Measurements from ENCODE around the gene ORC6.

DNA sequence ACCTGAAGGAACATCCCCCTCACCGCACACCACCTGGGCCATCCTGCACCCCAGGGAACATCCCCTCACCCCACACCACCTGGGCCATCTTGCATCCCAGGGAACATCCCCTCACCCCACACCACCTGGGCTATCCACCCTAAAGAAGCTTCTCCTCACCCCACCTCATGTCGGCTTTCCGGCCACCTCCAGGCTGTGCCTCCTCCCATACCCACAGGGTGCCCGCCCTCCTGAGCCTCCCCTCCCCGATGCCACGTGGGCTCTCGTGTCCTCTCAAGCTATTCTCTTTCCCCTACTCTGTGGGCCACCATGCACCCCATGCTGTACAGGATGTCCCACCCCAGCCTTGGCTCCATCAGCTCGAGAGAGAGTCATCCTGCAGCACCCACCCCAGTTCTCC, 40.7 kb downstream of the ORC6 start:
- TF ChIP-seq CBX5 (IDR thresholded peaks at IDR 0.05; ENCODE audit: low read depth) (no peak), RFX5 (IDR thresholded peaks at IDR 0.05; ENCODE audit: low read depth, low read length) (no peak), SRF (IDR thresholded peaks at IDR 0.05; ENCODE audit: low read depth in 2 of 2, low read length in 2 of 2) (no peak), EZH2 (IDR thresholded peaks at IDR 0.05; ENCODE audit: borderline replicate concordance, control insufficient read depth, low read depth, low read length) (no peak), CTCF (IDR thresholded peaks at IDR 0.05 in 2 of 3, conservative IDR thresholded peaks at IDR 0.05 in 1 of 3; ENCODE audit: control insufficient read depth in 2 of 3, extremely low read depth in 1 of 3, insufficient read depth in 1 of 3, low read depth in 3 of 3, low read length in 3 of 3) (no peak)

All from GM12878 (cell line).